ENCODE data around the gene VCP. TPM values are rescaled to one million over a fixed set of nuclear protein-coding genes. Genes with fewer than 3 reads are reported as not detected.

VCP gene
- total and polyA plus RNA-seq, 9 of the 15 experiments (the other 6 are each of a cell fraction or from before 2014, with no cell fraction given) = 7.1 to 257 (median 199) TPM

DNA sequence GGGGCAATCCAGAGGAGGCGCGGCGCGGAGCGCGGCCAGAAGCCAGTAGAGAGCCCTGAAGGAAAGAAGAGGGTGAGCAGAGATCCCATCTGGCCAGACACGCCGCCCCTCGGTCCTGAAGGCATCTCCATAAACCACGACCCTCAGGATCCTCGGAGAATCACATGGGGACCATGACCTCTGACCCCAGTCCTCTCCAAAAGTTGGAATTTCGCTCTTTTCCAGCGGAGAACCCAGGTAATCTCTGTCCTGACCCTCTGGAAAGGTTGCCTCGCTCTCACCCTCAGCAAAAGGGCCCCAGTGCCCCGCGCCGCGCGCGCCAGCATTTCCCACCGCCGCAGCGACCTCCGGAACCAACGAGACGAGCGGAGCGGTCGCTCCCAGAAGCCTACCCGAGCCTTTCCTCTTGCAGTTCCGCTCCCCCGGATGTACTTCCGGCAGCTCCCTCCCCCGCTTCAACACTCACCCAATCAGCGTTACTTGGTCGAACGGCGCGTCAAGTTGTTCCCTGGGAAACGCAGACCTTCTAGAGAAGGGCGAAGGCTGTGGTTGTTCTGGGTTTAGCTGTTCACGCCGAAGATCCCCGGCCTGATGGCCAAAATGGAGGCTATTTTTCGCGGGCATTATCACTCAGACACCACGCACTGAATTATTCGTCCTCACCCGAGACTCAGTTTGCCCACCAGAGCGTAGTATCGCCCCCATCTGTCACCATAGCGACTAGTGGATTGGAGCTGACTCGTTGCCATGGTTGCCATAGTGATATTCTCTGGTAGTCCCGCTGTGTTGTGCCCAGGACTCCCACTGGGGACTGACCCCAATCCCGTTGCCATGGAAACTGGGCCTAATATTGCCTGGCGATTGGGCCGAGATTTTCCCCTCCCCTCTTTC, 30.6 kb upstream of the VCP start, which contains the start of gene STOML2 (continued):
- TF ChIP-seq, protein P1, sequence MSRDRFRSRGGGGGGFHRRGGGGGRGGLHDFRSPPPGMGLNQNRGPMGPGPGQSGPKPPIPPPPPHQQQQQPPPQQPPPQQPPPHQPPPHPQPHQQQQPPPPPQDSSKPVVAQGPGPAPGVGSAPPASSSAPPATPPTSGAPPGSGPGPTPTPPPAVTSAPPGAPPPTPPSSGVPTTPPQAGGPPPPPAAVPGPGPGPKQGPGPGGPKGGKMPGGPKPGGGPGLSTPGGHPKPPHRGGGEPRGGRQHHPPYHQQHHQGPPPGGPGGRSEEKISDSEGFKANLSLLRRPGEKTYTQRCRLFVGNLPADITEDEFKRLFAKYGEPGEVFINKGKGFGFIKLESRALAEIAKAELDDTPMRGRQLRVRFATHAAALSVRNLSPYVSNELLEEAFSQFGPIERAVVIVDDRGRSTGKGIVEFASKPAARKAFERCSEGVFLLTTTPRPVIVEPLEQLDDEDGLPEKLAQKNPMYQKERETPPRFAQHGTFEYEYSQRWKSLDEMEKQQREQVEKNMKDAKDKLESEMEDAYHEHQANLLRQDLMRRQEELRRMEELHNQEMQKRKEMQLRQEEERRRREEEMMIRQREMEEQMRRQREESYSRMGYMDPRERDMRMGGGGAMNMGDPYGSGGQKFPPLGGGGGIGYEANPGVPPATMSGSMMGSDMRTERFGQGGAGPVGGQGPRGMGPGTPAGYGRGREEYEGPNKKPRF (IDR thresholded peaks at IDR 0.05; ENCODE audit: low read depth, low read length) = no peak
- TF ChIP-seq ZNF584 (CRISPR knock-in tag; IDR thresholded peaks at IDR 0.05; ENCODE audit: low read depth) = no peak
- TF ChIP-seq, protein P2, sequence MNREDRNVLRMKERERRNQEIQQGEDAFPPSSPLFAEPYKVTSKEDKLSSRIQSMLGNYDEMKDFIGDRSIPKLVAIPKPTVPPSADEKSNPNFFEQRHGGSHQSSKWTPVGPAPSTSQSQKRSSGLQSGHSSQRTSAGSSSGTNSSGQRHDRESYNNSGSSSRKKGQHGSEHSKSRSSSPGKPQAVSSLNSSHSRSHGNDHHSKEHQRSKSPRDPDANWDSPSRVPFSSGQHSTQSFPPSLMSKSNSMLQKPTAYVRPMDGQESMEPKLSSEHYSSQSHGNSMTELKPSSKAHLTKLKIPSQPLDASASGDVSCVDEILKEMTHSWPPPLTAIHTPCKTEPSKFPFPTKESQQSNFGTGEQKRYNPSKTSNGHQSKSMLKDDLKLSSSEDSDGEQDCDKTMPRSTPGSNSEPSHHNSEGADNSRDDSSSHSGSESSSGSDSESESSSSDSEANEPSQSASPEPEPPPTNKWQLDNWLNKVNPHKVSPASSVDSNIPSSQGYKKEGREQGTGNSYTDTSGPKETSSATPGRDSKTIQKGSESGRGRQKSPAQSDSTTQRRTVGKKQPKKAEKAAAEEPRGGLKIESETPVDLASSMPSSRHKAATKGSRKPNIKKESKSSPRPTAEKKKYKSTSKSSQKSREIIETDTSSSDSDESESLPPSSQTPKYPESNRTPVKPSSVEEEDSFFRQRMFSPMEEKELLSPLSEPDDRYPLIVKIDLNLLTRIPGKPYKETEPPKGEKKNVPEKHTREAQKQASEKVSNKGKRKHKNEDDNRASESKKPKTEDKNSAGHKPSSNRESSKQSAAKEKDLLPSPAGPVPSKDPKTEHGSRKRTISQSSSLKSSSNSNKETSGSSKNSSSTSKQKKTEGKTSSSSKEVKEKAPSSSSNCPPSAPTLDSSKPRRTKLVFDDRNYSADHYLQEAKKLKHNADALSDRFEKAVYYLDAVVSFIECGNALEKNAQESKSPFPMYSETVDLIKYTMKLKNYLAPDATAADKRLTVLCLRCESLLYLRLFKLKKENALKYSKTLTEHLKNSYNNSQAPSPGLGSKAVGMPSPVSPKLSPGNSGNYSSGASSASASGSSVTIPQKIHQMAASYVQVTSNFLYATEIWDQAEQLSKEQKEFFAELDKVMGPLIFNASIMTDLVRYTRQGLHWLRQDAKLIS (CRISPR knock-in tag; IDR thresholded peaks at IDR 0.05) = no peak; the same call in 1 of the 2 replicates
- no peak for TF ChIP-seq ZFP30 (CRISPR knock-in tag; IDR thresholded peaks at IDR 0.05; ENCODE audit: borderline replicate concordance)
- peak; percentile 49 to 77; a peak in 3 of 4 replicates for TF ChIP-seq SIN3A (IDR thresholded peaks at IDR 0.05; ENCODE audit: borderline replicate concordance in 2 of 2, control insufficient read depth in 1 of 2, low read depth in 2 of 2, low read length in 2 of 2)
- TF ChIP-seq, protein P3, sequence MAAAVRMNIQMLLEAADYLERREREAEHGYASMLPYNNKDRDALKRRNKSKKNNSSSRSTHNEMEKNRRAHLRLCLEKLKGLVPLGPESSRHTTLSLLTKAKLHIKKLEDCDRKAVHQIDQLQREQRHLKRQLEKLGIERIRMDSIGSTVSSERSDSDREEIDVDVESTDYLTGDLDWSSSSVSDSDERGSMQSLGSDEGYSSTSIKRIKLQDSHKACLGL (CRISPR knock-in tag; IDR thresholded peaks at IDR 0.05; ENCODE audit: borderline replicate concordance, poor library complexity, severe bottlenecking) = no peak
- TF ChIP-seq, protein P4, sequence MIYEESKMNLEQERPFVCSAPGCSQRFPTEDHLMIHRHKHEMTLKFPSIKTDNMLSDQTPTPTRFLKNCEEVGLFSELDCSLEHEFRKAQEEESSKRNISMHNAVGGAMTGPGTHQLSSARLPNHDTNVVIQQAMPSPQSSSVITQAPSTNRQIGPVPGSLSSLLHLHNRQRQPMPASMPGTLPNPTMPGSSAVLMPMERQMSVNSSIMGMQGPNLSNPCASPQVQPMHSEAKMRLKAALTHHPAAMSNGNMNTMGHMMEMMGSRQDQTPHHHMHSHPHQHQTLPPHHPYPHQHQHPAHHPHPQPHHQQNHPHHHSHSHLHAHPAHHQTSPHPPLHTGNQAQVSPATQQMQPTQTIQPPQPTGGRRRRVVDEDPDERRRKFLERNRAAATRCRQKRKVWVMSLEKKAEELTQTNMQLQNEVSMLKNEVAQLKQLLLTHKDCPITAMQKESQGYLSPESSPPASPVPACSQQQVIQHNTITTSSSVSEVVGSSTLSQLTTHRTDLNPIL (CRISPR knock-in tag; IDR thresholded peaks at IDR 0.05) = no peak
- TF ChIP-seq GTF2A2 (tag; IDR thresholded peaks at IDR 0.05) = no peak
- TF ChIP-seq ZNF3 (CRISPR knock-in tag; IDR thresholded peaks at IDR 0.05) = no peak
- TF ChIP-seq HSF4 (CRISPR knock-in tag; IDR thresholded peaks at IDR 0.05; ENCODE audit: borderline replicate concordance) = no peak
- no peak for TF ChIP-seq SMARCC2 (IDR thresholded peaks at IDR 0.05; ENCODE audit: low read depth)
- TF ChIP-seq, protein P5, sequence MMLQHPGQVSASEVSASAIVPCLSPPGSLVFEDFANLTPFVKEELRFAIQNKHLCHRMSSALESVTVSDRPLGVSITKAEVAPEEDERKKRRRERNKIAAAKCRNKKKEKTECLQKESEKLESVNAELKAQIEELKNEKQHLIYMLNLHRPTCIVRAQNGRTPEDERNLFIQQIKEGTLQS (IDR thresholded peaks at IDR 0.05) = no peak
- TF ChIP-seq, protein P5 (CRISPR knock-in tag; conservative IDR thresholded peaks at IDR 0.05) = no peak
- TF ChIP-seq, protein P6, sequence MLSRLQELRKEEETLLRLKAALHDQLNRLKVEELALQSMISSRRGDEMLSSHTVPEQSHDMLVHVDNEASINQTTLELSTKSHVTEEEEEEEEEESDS (CRISPR knock-in tag; IDR thresholded peaks at IDR 0.05) = no peak

Data from K562 (cell line).